K562 (cell line): ENCODE measurements around the gene MDP1. TPM values are rescaled to one million over a fixed set of nuclear protein-coding genes. Genes with fewer than 3 reads are reported as not detected.
A peak's percentile ranks its signal among the peaks of the same experiment; 100 is the strongest.

Experiments
- EWSR1 ChIP-seq: fragments of 450-650 bp; IDR thresholded peaks from 2 replicates; pipeline ENCODE4 v1.6.1; 2018; ENCODE audit warnings: borderline replicate concordance, mild to moderate bottlenecking, low read depth, moderate library complexity; ENCODE audit not compliant: partially characterized antibody
- KAT8 ChIP-seq: fragments of 450-650 bp; IDR thresholded peaks from 2 replicates; pipeline ENCODE4 v1.6.1; 2016; ENCODE audit warnings: low read depth, mild to moderate bottlenecking
- KDM5B ChIP-seq: fragments of 200-600 bp; sonication (generic); IDR thresholded peaks from 2 replicates; pipeline ENCODE4 v1.6.1; 2012; ENCODE audit warnings: low read depth, mild to moderate bottlenecking, moderate library complexity, low read length, control low read depth, inconsistent platforms; ENCODE audit not compliant: insufficient replicate concordance
- PREB ChIP-seq: sonication (generic); formaldehyde crosslinking; IDR thresholded peaks from 2 replicates; pipeline ENCODE4 v1.8.1; 2023; ENCODE audit warnings: mild to moderate bottlenecking, missing genetic modification reagents
- RBM25 ChIP-seq: fragments of 200-400 bp; formaldehyde crosslinking; IDR thresholded peaks from 2 replicates; pipeline ENCODE4 v1.6.1; 2018; ENCODE audit warnings: low read length, low read depth, moderate library complexity; ENCODE audit not compliant: severe bottlenecking
- TBP ChIP-seq: optimal IDR thresholded peaks from 2 replicates; pipeline ENCODE3; 2011; ENCODE audit warnings: low read depth, low read length, improper control_type of control experiment
- ZFP1 ChIP-seq: fragments of 450-650 bp; formaldehyde crosslinking; IDR thresholded peaks from 2 replicates; pipeline ENCODE4 v1.4.0; 2020; ENCODE audit warnings: mild to moderate bottlenecking, mixed read lengths
- ZNF644 ChIP-seq: fragments of 200-800 bp; sonication (Bioruptor generic); IDR thresholded peaks from 2 replicates; pipeline ENCODE4 v1.6.1; 2016; ENCODE audit warnings: low read depth, missing genetic modification characterization, missing compliant biosample characterization
- polyA plus RNA-seq, 8 experiments: library from polyadenylated mRNA; depleted of rRNA in 4 of 8; stranded (reverse) in 5 of 8; unstranded in 3 of 8; fragments of >200 nt; fragmentation: Nextera tagmentation in 2 of 8; fragmentation: Illumina TruSeq in 1 of 8; extraction: Ambion mirVana in 2 of 8; extraction: Trizol in 1 of 8; gene quantifications; 2 replicates each; pipeline versions ENCODE4 v1.2.1 to v1.2.3, GENCODE V29; 2011 to 2014; ENCODE audit warnings: inconsistent platforms in 1 of 8, missing spikeins in 1 of 8
- total RNA-seq, 7 experiments: library from RNA; depleted of rRNA in 6 of 7; stranded (reverse); fragments of >200 nt in 6 of 7; fragmentation: Illumina TruSeq in 2 of 7; extraction: Trizol in 2 of 7; gene quantifications; 2 replicates each; pipeline versions ENCODE4 v1.2.1 to v1.2.3, GENCODE V29; 2011 to 2021; ENCODE audit warnings: low replicate concordance in 1 of 7
- TF ChIP-seq, protein P1 (sequence below): fragments of 200-800 bp; sonication (Bioruptor generic); IDR thresholded peaks from 2 replicates; pipeline ENCODE4 v1.6.1; 2017; ENCODE audit warnings: missing genetic modification characterization, missing compliant biosample characterization
- TF ChIP-seq, protein P2 (sequence below): fragments of 450-650 bp; IDR thresholded peaks from 2 replicates; pipeline ENCODE4 v1.6.1; 2014; ENCODE audit warnings: low read depth, mild to moderate bottlenecking, moderate library complexity, borderline replicate concordance
- TF ChIP-seq, protein P3 (sequence below), 2 experiments: fragments of 450-650 bp; formaldehyde crosslinking in 1 of 2; IDR thresholded peaks; 2 replicates each; pipeline versions ENCODE4 v1.4.0 to v1.6.1; 2014 to 2020; ENCODE audit warnings: mild to moderate bottlenecking in 2 of 2, borderline replicate concordance in 1 of 2, low read depth in 1 of 2
- TF ChIP-seq, protein P4 (sequence below): fragments of 250-450 bp; sonication (Bioruptor Pico); IDR thresholded peaks from 2 replicates; pipeline ENCODE4 v1.9.0; 2021; ENCODE audit warnings: mild to moderate bottlenecking, inconsistent platforms

MDP1 gene
- total and polyA plus RNA-seq, 9 of the 15 experiments (the other 6 are each of a cell fraction or from before 2014, with no cell fraction given), result 2.7 to 29.6 (median 11.0) TPM

GRCh38 chr14:24232121-24232644 lies 16.3 kb upstream of the MDP1 start, which contains the start of gene NEDD8 (continued):
- TF ChIP-seq, protein P1, sequence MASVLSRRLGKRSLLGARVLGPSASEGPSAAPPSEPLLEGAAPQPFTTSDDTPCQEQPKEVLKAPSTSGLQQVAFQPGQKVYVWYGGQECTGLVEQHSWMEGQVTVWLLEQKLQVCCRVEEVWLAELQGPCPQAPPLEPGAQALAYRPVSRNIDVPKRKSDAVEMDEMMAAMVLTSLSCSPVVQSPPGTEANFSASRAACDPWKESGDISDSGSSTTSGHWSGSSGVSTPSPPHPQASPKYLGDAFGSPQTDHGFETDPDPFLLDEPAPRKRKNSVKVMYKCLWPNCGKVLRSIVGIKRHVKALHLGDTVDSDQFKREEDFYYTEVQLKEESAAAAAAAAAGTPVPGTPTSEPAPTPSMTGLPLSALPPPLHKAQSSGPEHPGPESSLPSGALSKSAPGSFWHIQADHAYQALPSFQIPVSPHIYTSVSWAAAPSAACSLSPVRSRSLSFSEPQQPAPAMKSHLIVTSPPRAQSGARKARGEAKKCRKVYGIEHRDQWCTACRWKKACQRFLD (CRISPR knock-in tag), result 0 out of 2 replicates have a peak, but pooled peaks have one; percentile 46
- TF ChIP-seq KAT8, result no peak
- TF ChIP-seq RBM25, result no peak
- no peak for TF ChIP-seq TBP
- TF ChIP-seq, protein P2, sequence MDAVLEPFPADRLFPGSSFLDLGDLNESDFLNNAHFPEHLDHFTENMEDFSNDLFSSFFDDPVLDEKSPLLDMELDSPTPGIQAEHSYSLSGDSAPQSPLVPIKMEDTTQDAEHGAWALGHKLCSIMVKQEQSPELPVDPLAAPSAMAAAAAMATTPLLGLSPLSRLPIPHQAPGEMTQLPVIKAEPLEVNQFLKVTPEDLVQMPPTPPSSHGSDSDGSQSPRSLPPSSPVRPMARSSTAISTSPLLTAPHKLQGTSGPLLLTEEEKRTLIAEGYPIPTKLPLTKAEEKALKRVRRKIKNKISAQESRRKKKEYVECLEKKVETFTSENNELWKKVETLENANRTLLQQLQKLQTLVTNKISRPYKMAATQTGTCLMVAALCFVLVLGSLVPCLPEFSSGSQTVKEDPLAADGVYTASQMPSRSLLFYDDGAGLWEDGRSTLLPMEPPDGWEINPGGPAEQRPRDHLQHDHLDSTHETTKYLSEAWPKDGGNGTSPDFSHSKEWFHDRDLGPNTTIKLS, result peak; percentile 76; the same call in 1 of the 2 replicates
- TF ChIP-seq, protein P3, sequence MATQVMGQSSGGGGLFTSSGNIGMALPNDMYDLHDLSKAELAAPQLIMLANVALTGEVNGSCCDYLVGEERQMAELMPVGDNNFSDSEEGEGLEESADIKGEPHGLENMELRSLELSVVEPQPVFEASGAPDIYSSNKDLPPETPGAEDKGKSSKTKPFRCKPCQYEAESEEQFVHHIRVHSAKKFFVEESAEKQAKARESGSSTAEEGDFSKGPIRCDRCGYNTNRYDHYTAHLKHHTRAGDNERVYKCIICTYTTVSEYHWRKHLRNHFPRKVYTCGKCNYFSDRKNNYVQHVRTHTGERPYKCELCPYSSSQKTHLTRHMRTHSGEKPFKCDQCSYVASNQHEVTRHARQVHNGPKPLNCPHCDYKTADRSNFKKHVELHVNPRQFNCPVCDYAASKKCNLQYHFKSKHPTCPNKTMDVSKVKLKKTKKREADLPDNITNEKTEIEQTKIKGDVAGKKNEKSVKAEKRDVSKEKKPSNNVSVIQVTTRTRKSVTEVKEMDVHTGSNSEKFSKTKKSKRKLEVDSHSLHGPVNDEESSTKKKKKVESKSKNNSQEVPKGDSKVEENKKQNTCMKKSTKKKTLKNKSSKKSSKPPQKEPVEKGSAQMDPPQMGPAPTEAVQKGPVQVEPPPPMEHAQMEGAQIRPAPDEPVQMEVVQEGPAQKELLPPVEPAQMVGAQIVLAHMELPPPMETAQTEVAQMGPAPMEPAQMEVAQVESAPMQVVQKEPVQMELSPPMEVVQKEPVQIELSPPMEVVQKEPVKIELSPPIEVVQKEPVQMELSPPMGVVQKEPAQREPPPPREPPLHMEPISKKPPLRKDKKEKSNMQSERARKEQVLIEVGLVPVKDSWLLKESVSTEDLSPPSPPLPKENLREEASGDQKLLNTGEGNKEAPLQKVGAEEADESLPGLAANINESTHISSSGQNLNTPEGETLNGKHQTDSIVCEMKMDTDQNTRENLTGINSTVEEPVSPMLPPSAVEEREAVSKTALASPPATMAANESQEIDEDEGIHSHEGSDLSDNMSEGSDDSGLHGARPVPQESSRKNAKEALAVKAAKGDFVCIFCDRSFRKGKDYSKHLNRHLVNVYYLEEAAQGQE (IDR thresholded peaks at IDR 0.05; ENCODE audit: borderline replicate concordance), result no peak
- TF ChIP-seq, protein P3 (CRISPR knock-in tag; IDR thresholded peaks at IDR 0.05; ENCODE audit: low read depth), result no peak
- no peak for TF ChIP-seq EWSR1
- TF ChIP-seq, protein P4, sequence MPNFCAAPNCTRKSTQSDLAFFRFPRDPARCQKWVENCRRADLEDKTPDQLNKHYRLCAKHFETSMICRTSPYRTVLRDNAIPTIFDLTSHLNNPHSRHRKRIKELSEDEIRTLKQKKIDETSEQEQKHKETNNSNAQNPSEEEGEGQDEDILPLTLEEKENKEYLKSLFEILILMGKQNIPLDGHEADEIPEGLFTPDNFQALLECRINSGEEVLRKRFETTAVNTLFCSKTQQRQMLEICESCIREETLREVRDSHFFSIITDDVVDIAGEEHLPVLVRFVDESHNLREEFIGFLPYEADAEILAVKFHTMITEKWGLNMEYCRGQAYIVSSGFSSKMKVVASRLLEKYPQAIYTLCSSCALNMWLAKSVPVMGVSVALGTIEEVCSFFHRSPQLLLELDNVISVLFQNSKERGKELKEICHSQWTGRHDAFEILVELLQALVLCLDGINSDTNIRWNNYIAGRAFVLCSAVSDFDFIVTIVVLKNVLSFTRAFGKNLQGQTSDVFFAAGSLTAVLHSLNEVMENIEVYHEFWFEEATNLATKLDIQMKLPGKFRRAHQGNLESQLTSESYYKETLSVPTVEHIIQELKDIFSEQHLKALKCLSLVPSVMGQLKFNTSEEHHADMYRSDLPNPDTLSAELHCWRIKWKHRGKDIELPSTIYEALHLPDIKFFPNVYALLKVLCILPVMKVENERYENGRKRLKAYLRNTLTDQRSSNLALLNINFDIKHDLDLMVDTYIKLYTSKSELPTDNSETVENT, result no peak
- no peak for TF ChIP-seq ZNF644 (tag)
- TF ChIP-seq PREB, result no peak
- no peak for TF ChIP-seq ZFP1 (CRISPR knock-in tag)
- TF ChIP-seq KDM5B, result peak; percentile 55
